RPMI7951 (cell line): ENCODE data around the gene RGS18. TPM values are rescaled to one million over a fixed set of nuclear protein-coding genes. Genes with fewer than 3 reads are reported as not detected.
"Not testable (repeated sequence)": the region's sequence is repeated elsewhere in the genome, so short reads cannot be mapped to it uniquely, and the experiment has no call there.

ENCODE experiments used
- DNase-seq: peaks from one replicate; pipeline ENCODE4 v3.0.0-alpha.2; 2012; ENCODE audit warnings: low read depth
- total RNA-seq: library from RNA; depleted of rRNA; stranded (reverse); fragments of >200 nt; shearing (Covaris generic); gene quantifications from 2 replicates; pipeline ENCODE4 v1.2.3, GENCODE V29; 2014

RGS18 gene
- total RNA-seq, 1 experiment from 2014 or later, result not detected

DNA sequence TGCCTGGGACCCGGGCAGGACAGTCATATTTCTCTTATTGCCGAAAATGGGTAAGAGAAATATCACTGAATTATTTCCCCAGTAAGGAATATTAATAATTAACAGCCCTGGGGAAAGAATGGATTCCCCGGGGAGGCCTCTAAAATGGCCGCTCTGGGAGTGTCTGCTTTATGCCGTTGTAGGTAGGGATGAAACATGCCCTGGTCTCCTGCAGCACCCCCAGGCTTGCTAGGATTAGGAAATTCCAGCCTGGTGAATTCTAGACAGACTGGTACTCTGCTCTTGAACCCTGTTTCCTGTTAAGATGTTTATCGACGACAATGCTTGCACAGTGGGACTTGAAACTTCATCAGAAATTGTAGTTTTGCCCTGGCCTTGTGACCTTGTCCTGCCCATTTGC is 6.7 kb downstream of the RGS18 start:
- not testable (repeated sequence) for DNase-seq

DNA sequence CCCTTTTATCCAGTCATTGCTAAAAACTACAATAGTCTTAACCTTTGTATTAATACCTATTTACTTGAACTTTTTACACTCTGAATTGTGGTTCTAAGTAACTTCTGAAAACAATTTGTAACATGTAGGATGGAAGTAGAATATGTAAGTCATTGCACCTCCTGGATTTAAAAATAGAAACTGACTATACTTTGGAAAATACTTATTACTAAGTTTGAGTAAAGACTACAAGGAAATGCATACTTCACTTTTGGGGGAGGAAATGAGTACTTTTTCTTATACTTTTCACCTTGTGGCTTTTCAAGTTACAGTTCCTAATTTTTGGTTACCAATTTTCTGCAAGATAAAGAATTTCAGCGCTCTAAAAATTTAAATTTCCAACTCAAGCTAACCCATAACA is 8.7 kb downstream of the RGS18 start:
- no peak for DNase-seq

GRCh38 chr1:192167911-192168700 is 9.8 kb downstream of the RGS18 start:
- no peak for DNase-seq

DNA sequence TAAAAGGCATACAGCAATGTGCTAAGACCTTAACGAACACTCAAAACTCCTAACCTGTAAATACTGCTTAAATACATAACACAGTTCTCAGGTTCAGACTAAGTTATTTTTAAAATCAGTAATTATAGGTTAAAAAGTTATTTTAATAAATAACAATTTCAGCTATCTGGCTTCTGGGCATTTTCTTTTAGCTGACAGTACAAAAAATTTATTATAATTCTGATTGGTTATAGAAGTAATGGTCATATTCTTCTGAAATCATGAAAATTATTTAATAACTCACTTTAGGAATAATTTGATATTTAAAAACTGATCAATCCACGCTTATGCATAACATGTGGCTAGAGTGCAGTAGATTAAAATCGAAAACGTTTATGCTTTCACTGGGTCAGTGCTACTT is 10.7 kb downstream of the RGS18 start:
- no peak for DNase-seq

GRCh38 chr1:192170196-192170984 is 12.1 kb downstream of the RGS18 start:
- no peak for DNase-seq

- DNase-seq, result no peak
Measured at GRCh38 chr1:192171123-192171522, 12.9 kb downstream of the RGS18 start.

DNA sequence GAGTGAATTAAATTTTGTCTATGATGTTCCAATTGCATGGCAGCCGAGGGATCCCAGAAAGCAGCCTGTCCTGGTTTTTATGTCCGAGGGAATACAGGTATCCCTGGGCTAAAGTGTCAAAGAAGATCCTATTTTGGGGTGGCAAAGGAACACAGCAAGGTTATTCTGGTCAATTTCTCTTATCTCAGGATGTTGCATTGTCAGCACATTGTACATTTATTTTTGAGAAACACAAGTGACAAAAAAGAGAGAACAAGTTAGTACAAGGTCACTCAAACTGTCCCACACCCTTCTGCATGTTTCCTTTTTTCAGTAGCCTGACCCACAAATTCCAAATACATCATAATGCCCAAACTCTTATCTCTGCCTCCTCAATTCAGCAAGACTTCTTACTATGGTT is 17.7 kb downstream of the RGS18 start:
- no peak for DNase-seq

DNA sequence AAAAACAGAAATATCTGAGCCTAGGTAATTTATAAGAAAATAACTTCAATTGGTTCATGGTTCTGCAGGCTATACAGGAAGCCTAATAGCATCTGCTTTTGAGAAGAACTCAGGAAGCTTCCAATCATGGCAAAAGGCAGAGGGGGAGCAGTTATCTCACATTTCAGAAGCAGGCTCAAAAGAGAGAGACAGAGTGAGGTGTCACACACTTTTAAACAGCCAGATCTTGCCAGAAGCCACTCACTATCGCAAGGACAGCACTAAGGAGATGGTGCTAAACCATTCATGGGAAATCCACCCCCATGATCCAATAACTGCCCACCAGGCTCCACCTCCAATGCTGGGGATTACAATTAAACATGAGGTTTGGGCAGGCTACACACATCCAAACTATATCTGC is 25.5 kb downstream of the RGS18 start:
- no peak for DNase-seq

GRCh38 chr1:192186197-192186596 is 27.9 kb downstream of the RGS18 start:
- DNase-seq, result no peak

DNA sequence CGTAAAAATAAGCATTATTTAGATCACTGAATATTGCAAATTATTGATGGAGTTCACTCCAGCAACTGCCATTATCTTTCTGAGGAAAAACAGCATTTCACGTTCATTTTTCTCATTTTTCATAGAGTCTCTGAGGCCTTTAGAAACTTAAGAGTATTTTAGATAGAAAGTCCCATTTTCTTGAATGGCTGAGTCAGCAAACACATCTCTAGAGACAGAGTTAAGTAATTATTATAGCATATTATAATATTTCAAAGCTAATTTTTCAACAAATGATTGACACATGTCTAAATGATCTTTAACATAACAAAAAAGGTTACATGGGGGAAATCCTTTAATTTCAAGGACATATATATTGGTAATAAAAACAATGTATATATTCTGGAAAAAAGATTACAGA is 31.8 kb downstream of the RGS18 start:
- no peak for DNase-seq

- no peak for DNase-seq
Measured at GRCh38 chr1:192201303-192201702, 43.0 kb downstream of the RGS18 start.

DNA sequence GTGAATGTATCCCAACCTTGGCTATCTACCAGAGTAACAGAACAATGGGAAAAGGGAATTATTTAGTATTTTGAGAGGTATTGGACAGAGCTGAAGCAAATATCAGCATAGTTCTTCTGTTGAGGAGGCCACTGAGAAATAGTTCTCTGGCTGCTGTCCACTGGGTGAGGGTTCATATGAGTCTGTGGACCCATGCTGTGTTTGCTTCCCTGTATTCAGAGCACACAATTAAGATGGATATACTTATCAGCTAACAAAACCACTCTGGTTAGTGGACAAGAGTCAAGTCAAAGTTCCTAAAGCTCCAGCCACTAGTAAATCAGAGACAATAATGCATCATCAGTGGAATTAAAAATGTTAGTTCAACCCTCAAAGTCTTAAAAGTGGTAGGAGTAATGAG is 66.1 kb downstream of the RGS18 start:
- DNase-seq, result peak; percentile 1

DNA sequence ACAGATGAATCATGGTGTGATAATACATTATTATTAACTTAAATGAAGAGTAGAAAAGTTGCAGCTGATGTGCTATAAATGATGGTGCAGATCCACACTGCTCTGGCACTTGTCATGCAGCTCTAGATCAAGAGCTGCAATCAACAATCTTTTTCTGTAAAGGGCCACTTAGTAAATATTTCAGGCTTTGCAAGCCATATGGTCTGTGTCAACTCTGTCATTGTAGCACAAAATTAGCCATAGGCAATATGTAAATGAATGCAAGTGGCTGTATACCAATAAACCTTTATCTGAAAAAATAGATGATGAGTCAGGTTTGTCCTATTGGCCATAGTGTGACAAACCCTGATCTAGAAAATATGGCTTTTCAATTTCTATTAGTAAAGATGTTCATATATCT is 66.6 kb downstream of the RGS18 start:
- peak; percentile 0 for DNase-seq

GRCh38 chr1:192225266-192225665 is 67.0 kb downstream of the RGS18 start:
- DNase-seq, result no peak

DNA sequence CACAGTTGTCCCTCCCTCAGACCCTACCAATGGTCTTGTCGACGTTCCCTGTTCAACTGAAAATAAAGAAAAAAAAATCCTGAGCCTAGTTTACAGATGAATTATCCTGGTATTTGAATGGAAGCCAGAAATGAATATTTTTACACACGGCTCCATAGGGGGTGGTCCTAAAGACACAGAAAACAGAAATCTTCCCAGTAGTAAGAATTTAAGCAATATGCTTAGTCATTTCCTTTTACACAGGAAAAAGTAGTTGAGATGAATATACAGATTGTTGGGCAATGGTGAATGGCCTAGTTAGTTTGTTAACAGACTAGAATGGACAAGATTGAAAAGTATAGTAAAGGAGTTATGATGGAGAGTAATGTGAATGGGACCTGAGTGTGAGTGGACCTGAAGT is 67.4 kb downstream of the RGS18 start:
- DNase-seq, result peak; percentile 3

DNA sequence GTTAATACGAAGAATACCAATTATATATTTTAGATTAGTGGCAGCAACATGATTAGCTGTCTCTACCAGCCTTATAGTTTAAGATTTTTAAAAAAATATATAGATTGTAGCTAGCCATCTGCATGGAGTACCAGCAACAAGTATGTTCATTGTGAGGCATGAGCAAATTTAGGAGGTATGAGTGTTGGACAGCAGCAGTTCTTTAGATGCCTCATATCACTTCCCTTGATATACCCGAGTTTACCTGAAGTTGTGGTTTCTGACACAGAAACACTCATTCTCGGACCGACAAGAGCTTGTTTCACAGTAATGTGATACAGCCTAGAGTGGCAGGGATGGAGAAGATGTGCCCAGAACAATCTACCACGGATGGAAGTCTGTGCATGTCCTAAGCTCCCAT is 69.1 kb downstream of the RGS18 start:
- DNase-seq, result no peak

DNA sequence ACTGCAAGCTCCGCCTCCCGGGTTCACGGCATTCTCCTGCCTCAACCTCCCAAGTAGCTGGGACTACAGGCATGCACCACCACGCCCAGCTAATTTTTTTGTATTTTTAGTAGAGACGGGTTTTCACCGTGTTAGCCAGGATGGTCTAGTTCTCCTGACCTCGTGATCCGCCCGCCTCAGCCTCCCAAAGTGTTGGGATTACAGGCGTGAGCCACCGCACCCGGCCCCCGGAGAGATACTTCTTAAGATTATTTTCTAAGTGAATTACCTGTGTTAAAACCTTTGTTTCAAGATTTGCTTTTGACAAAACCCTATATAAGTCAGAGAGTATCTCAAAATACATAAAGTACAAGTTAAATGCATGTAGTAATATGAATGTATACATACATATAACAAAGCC is 69.7 kb downstream of the RGS18 start:
- not testable (repeated sequence) for DNase-seq

GRCh38 chr1:192232817-192233417 is 74.7 kb downstream of the RGS18 start:
- DNase-seq, result no peak

GRCh38 chr1:192235127-192235526 is 76.9 kb downstream of the RGS18 start:
- no peak for DNase-seq
